ENCODE measurements around the gene RAB43. TPM values are rescaled to one million over a fixed set of nuclear protein-coding genes. Genes with fewer than 3 reads are reported as not detected.
A peak's percentile ranks its signal among the peaks of the same experiment; 100 is the strongest.
"Not testable (repeated sequence)": the region's sequence is repeated elsewhere in the genome, so short reads cannot be mapped to it uniquely, and the experiment has no call there.

Gene RAB43
- total RNA-seq, 2 donors from 2014 or later, result 57.4 to 64.1 TPM

DNA sequence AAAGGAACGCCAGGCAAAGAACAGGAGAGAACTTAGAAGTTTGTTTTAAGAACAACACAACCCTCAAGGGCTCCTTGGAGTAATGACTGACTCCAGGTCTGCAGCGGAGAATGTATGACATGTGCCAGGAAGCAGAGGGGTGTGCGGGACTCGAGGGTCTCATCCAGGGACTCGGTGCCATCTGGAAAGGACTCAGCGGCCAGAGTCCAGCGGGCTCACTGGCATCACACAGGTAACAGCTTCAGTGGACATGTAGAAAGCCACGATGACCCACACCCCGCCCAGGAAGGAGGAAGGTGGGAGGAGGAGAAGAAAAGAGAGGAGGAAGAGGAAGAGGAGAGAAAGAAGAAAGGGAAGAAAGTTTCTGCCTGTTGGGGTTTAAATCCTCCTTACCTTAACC lies 39.6 kb downstream of the RAB43 start:
- Mint-ChIP-seq H3K9me3 (peaks cover 0 to 4% of the 10 kb centered on the region in 2 donors), H3K27ac (peak overlapping the region; percentile 33 to 81), H3K36me3 (no peaks in the 10 kb centered on the region)
- DNase-seq (ENCODE audit: low spot score in 2 of 2) (no peak), ATAC-seq (no peak)

DNA sequence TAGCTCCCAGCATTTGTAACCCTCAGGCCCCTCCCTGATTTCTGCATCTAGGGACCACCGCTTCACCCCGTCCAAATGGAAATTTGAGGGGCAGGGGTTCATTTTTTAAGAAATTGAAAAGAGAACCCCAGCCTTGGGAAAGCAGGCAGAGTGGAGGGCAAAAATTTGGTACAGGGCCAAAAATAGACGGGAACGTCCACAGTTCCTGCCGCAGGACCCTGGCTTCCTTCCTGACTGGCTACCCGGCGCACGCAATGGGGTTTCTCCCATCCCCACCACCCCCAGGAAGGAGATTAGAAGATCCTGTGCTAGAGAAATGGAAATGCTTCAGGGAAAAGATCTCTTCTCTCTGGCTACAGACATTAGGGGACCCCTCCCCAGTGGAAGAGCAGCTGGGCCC lies 40.1 kb downstream of the RAB43 start:
- Mint-ChIP-seq H3K27ac (peak overlapping the region; percentile 50 to 81), H3K9me3 (peaks cover 0 to 4% of the 10 kb centered on the region in 2 donors), H3K36me3 (no peaks in the 10 kb centered on the region)
- ATAC-seq, result no peak
- no peak for DNase-seq (ENCODE audit: low spot score in 2 of 2)

DNA sequence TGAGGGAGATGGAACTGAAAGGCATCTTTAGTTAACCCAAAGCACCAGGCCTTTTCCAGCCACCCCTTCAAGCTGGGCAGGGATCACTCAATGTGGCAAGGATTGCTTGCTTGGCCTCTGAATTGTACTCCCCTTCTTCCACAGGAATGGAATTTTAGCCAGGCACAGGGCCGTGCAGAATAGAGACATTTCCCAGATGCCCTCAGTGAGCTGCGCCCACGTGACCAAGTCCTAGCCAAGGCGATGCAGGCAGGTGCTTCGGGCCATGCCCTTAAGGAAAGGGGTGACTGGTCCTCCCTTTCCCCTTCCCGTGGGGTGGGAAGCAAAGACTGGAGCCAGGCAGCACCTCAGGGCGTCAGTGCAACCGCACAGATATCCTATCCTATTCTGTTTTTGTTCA lies 43.1 kb downstream of the RAB43 start:
- Mint-ChIP-seq H3K36me3 (no peaks in the 10 kb centered on the region), H3K27ac (no peak overlapping the region), H3K9me3 (peaks cover 0 to 2% of the 10 kb centered on the region in 2 donors)
- DNase-seq (ENCODE audit: low spot score in 2 of 2) (no peak), ATAC-seq (no peak)

DNA sequence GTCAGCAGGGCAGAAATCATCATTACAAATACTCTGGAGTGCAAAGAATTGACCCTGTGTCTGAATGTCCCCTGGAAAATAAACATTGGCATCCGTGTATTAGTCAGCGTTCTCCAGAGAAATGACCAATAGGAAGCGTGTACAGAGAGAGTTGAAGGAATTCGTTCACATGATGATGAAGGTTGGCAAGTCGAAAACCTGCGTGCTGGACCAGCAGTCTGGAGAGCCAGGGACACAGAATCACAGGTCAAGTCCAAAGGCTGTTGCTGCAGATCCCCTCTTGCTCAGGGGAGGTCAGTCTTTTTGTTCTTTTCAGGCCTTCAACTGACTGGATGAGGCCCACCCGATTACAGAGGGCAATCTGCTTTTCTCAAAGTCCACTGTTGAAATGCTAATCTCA lies 44.4 kb downstream of the RAB43 start:
- Mint-ChIP-seq H3K9me3 (no peaks in the 10 kb centered on the region), H3K36me3 (no peaks in the 10 kb centered on the region), H3K27ac (no peak overlapping the region)
- DNase-seq (ENCODE audit: low spot score in 2 of 2), result no peak
- no peak for ATAC-seq

DNA sequence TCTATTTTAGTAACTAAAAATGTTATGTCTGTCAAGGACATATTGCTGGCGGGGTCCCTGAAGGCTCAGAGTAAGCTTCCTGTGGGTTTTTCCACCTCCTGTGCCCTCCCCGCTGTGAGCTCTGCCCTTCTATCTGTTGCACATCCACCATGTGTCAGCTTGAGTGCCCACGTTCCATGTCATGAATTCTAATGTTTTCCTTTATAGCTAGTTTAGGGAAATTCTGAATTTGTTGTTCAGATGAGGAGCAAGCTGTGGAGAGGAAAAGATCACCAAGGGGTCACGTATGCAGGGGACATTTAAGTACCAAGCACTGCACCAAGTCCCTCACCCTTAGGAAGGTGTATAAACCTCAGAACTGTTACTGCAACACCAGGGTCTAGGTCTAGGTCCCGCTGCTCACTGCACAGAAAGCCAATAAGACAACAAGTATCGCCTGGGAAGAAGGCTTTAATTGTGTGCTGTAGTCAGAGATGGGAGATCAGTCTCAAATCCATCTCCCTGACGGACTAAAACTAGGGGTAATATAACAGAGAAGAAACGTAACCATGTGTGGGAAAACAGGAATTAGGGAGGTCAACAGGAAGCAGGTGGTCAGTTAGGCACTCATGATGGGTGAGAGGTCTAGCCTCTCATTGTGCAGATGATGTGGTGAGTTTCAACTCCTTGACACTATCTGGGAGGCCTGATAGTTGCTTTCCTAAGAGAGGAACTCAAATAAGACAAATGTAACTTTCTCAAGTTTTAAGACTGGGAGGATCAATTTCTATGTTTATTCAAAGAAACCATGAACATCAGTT lies 51.3 kb downstream of the RAB43 start:
- H3K9me3 Mint-ChIP-seq, result peaks cover 0 to 5% of the 10 kb centered on the region in 2 donors
- ATAC-seq, result no peak

DNA sequence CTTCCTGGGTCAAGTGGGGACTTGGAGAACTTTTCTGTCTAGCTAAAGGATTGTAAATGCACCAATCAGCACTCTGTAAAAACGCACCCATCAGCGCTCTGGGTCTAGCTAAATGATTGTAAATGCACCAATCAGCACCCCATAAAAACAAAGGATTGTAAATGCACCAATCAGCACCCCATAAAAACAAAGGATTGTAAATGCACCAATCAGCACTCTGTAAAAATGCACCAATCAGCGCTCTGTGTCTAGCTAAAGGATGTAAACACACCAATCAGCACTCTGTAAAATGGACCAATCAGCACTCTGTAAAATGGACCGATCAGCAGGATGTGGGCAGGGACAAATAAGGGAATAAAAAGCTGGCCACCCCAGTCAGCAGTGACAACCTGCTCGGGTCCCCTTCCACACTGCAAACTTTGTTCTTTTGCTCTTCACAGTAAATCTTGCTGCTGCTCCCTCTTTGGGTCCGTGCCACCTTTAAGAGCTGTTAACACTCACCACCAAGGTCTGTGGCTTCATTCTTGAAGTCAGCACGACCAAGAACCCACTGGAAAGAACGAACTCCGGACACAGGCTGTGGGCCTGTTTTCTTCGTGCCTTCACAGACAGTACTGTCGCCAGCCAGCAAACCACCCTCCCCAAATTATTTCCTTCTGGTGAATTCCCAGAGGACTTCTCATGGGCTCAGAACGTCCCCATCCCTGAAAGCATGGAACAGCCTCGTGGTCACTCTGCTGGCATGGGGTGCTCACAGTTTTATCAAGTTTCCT lies 52.1 kb downstream of the RAB43 start:
- ATAC-seq, result peak in 1 of 2 donors; percentile 41
- peaks cover 10 to 11% of the 10 kb centered on the region in 2 donors for H3K36me3 Mint-ChIP-seq
- not testable (repeated sequence) for DNase-seq (ENCODE audit: low spot score in 2 of 2); H3K27ac Mint-ChIP-seq; H3K9me3 Mint-ChIP-seq

More for the DNA sequence above, 51.3 kb downstream of the RAB43 start:
- Mint-ChIP-seq H3K36me3 (peaks cover 10 to 11% of the 10 kb centered on the region in 2 donors), H3K27ac (no peak overlapping the region)
- no peak for DNase-seq (ENCODE audit: low spot score in 2 of 2)

DNA sequence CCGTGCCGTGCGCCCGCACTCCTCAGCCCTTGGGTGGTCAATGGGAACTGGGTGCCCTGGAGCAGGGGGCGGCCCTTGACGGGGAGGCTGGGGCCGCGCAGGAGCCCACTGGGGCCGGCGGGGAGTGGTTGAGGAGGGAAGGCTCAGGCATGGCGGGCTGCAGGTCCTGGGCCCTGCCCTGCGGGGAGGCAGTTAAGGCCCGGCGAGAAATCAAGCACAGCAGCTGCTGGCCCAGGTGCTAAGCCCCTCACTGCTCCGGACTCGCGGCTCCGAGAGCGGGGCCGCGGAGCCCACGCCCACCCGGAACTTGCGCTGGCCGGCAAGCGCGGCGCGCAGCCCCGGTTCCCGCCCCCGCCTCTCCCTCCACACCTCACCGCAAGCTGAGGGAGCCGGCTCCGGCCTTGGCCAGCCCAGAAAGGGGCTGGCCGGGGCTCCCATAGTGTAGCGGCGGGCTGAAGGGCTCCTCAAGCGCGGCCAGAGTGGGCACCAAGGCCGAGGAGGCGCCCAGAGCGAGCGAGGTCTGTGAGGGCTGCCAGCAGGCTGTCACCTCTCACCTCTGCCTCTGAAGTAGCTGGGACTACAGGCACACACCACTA lies 53.2 kb downstream of the RAB43 start:
- Mint-ChIP-seq H3K9me3 (peaks cover 0 to 5% of the 10 kb centered on the region in 2 donors), H3K36me3 (peaks cover 10 to 11% of the 10 kb centered on the region in 2 donors), H3K27ac (peak overlapping the region in 1 of 2 donors; percentile 90)
- ATAC-seq, result peak; percentile 54 to 63
- DNase-seq (ENCODE audit: low spot score in 2 of 2), result no peak

DNA sequence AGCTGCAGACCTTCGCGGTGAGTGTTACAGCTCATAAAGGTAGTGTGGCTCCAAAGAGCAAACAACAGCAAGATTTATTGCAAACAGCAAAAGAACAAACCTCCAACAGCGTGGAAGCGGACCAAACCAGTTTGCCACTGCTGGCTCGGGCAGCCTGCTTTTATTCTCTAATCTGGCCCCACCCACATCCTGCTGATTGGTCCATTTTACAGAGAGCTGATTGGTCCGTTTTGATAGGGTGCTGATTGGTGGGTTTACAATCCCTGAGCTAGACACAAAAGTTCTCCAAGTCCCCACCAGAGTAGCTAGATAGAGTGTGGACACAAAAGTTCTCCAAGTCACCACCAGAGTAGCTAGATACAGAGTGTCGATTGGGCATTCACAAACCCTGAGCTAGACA lies 53.9 kb downstream of the RAB43 start:
- DNase-seq (ENCODE audit: low spot score in 2 of 2); ATAC-seq; H3K27ac Mint-ChIP-seq: not testable (repeated sequence)

DNA sequence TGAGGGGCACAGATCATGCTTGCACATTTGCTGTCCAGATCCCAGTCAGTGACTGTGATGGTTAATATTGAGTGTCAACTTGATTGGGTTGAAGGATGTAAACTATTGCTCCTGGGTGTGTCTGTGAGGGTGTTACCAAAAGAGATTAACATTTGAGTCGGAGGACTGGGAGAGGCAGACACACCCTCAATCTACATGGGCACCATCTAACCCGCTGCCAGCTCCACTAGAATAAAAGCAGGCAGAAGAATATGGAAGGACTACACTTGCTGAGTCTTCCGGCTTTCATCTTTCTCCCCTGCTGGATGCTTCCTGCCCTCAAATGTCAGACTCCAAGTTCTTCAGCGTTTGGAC lies 55.9 kb downstream of the RAB43 start:
- no peak for DNase-seq (ENCODE audit: low spot score in 2 of 2)

More for the DNA sequence above, 53.9 kb downstream of the RAB43 start:
- H3K9me3 Mint-ChIP-seq, result not testable (repeated sequence)
- H3K36me3 Mint-ChIP-seq, result peaks cover 10 to 11% of the 10 kb centered on the region in 2 donors

DNA sequence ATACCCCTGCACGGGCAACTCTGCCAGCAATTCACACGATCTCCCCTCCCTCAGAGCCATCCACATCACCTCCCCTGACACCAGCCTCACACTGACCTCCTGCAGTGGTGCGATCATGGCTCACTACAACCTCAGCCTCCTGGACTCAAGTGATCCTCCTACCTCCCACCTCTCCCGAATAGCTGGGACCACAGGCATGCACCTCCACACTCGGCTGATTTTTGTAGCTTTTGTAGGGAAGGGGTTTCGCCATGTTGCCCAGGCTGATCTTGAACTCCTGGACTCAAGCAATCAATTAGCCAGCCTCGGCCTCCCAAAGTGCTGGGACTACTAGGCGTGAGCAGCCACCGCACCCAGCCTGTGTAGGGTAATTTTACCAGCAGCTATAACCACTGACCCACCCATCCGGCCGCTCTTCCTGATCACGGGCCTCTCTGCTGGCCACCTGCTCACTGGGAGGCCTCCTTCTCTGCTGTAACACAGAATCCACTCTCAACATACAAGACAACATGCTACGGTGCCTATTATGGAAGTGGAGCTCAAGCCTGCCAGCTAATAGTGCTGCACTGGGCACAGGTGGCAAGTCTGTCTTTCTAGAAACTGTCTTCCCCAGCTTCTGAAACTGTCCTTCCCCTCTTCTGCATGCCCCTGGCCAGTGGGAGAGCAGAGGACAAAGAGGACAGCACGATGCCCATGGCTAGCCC lies 56.4 kb downstream of the RAB43 start:
- no peak overlapping the region for H3K27ac Mint-ChIP-seq
- peaks cover 10 to 11% of the 10 kb centered on the region in 2 donors for H3K36me3 Mint-ChIP-seq
- no peak for DNase-seq (ENCODE audit: low spot score in 2 of 2)
- peaks cover 0 to 5% of the 10 kb centered on the region in 2 donors for H3K9me3 Mint-ChIP-seq
- ATAC-seq, result no peak

More for the DNA sequence above, 55.9 kb downstream of the RAB43 start:
- Mint-ChIP-seq H3K27ac (no peak overlapping the region), H3K9me3 (peaks cover 0 to 5% of the 10 kb centered on the region in 2 donors), H3K36me3 (peaks cover 10 to 11% of the 10 kb centered on the region in 2 donors)
- no peak for ATAC-seq

DNA sequence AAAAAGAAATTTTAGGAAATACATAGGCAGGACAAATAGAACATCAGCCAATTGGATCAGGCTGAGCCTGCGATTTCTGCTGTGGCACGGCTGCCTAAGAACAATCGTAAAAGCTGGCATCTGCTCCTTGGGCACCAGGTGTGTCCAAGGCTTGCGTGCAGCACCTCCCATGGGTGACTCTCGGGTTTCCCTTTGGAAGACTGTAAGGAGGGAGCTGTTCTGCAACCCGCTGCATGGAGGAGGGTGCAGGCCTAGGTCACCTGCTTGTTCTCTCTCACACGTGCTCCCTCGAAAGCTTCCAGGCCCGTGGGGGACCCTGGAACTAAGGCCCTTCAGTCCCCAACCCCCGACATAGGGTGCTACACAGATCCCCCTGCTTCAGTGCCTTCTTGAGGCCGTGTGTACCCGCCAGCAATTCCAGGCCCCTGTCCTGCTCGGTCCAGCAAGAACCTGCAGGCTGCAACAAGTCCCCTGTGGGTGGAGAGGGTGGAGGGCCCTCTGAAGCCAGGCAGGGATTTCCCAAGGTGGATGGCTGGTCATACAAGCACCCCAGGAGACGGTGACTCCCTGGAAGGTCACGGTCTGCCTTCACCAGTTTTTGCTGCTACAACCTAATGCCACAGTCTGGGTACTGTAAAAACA lies 57.6 kb downstream of the RAB43 start:
- peaks cover 0 to 5% of the 10 kb centered on the region in 2 donors for H3K9me3 Mint-ChIP-seq
- no peak overlapping the region for H3K27ac Mint-ChIP-seq
- peaks cover 5 to 6% of the 10 kb centered on the region in 2 donors for H3K36me3 Mint-ChIP-seq
- no peak for DNase-seq (ENCODE audit: low spot score in 2 of 2)
- ATAC-seq, result no peak

DNA sequence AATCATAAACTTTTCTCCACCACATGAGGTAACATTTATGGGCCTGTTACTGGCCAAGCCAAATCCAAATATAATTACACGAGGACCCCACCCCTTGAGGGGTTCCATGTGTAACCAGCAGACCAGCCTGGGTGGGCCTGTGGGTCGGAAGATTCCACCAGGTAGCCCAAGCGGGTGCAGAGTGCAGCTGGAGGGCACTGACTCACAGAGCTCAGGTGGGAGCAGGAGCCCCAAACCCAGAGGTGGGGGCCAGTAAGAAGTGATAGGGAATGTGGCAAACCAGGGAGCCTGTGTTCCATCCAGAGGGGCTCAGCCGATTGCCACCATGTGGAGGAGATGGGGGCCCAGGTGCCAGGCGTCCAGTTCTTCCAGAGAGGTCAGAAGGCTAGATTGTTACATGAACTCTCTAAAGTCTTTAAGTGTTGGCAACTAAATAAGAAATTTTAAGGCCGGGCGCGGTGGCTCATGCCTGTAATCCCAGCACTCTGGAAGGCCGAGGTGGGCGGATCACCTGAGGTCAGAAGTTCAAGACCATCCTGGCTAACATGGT lies 58.4 kb downstream of the RAB43 start:
- H3K27ac Mint-ChIP-seq, result peak overlapping the region in 1 of 2 donors; percentile 40
- no peak for ATAC-seq
- no peak for DNase-seq (ENCODE audit: low spot score in 2 of 2)
- H3K9me3 Mint-ChIP-seq, result peaks cover 0 to 5% of the 10 kb centered on the region in 2 donors
- peaks cover 5 to 6% of the 10 kb centered on the region in 2 donors for H3K36me3 Mint-ChIP-seq

DNA sequence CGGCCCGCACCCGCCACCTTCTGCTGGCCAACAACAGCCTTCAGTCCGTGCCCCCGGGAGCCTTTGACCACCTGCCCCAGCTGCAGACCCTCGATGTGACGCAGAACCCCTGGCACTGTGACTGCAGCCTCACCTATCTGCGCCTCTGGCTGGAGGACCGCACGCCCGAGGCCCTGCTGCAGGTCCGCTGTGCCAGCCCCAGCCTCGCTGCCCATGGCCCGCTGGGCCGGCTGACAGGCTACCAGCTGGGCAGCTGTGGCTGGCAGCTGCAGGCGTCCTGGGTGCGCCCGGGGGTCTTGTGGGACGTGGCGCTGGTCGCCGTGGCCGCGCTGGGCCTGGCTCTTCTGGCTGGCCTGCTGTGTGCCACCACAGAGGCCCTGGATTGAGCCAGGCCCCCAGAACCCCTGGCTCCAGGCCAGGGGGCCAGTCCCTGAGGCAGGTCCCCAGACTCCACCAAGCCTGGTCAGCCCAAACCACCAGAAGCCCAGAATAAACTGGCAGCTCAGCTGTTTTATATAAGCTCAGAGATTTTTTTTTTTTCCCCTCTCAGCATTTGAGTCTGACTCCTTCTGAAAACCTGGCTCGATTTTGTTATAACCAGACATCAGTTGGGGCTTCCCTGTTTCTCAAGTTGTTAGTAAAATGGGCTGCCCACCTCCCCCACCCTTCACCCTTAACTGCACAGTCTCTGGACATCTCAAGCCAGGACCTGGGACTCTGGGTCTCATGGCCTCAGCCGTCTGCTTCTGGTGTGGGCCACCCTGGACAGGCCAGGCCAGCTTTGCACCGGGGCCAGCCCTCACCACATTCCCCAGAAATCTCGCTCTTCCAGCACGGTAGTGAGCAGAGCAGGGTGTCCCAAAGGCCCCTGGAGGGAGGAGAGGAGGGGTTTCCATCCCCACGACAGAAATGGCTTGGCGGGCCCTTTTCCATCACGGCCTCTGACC lies 59.4 kb downstream of the RAB43 start:
- DNase-seq (ENCODE audit: low spot score in 2 of 2) (no peak), ATAC-seq (no peak)
- Mint-ChIP-seq H3K27ac (no peak overlapping the region), H3K36me3 (no peaks in the 10 kb centered on the region), H3K9me3 (no peaks in the 10 kb centered on the region)

DNA sequence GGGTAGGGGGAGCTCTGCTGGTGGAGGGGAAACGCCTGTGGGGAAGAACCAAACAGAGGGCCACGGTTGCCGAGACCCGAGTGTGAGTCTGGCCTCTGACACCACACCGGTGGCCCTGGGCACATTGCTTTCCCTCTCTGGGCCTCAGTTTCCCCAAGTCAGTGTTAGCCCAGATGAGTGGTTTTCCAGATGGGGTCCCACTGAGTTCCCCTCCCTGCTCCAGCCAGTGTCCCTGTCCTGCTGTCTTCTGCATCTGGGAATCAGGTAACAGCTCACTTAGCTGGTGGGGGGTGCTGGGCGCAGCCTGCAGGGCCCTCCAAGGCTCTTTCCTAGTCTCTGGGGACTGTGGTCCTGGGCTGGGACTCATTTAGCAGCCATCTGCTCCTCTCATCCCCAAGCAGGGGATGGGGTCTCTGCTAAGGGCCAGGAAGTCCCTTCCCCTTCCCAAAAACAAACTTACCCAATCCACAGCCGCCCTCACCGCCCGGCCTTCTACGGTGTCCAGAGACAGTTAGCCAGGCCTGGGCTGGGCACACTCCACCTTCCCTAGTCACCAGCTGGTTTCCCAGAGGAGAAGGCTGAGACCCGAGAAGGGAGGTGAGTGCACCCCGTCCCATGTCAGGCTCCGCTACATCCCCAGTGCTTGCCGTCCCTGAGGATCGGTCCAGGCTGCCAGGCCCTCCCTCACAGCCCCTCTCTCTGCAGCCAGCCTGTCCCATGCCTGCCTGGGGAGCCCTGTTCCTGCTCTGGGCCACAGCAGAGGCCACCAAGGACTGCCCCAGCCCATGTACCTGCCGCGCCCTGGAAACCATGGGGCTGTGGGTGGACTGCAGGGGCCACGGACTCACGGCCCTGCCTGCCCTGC lies 60.3 kb downstream of the RAB43 start:
- no peak for DNase-seq (ENCODE audit: low spot score in 2 of 2)
- Mint-ChIP-seq H3K27ac (no peak overlapping the region), H3K36me3 (no peaks in the 10 kb centered on the region), H3K9me3 (no peaks in the 10 kb centered on the region)
- no peak for ATAC-seq
